ENCODE results near the gene NUBP2.
"Not testable (repeated sequence)": the region's sequence is repeated elsewhere in the genome, so short reads cannot be mapped to it uniquely, and the experiment has no call there.

Gene NUBP2

DNA sequence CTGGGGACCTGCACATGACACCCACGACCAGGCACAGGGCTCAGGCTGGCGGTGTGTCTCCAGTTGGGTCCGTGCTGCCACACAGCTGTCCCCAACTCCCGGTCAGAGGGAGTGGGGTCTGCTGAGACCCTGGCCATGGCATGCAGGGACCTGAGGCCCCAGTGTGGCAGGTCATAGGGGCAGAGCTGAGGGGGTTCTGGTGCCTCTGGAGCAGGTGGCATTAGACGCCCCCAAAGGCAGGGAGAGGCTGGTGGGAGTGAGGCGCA lies 4.2 kb downstream of the NUBP2 start:
- no peak for DNase-seq

- DNase-seq, result no peak
These were observed 4.7 kb downstream of the NUBP2 start for GRCh38 chr16:1787322-1788094.

DNA sequence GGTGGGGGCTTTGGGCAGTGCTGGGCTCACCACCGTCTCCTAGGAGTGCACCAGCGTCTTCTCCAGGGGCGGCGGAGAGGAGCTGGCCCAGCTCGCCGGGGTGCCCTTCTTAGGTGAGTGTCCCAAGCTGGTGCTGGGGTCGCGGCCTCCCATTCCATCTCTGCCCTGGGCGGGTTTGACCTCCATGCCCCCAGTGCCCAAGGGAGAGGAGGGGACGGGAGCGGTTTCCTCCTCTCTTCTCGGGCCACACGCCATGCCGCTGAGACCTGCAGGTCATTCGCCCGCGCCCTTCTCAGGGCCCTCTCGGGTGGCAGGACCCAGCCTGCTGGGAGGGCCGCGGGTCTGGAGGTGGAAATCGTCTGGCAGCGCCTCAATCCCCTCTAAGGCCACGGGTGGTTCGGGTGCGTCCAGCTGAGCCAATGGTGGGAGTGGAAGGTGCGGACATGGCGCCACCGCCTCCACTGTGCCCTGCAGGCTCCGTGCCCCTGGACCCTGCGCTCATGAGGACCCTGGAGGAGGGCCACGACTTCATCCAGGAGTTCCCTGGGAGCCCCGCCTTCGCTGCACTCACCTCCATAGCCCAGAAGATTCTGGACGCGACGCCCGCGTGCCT lies 5.4 kb downstream of the NUBP2 start:
- DNase-seq, result no peak

DNA sequence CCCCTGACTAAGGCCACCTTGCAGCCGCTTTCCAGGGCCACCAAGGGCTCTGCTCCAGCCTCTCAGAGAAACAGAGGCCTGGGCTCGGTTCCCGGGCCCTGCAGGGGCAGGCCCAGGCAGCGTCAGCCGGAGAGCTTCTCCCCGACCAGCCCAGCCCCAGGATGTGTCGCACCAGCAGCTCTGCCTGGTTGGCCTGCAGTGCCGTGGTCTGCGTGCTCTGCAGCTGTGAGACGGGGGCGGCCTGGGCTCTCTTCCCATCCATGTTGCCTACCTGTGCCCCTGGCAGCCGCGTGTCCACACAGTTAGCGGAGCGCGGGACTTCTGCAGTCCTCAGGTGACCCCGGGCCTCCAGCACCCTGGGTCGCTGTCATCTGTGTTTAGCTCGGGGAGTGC lies 5.9 kb downstream of the NUBP2 start:
- DNase-seq, result no peak

GRCh38 chr16:1789643-1790045 lies 6.9 kb downstream of the NUBP2 start:
- DNase-seq, result no peak

- DNase-seq, result no peak
These were observed 7.5 kb downstream of the NUBP2 start for GRCh38 chr16:1790261-1790610.

GRCh38 chr16:1790611-1791255 lies 8.0 kb downstream of the NUBP2 start:
- DNase-seq, result no peak

DNA sequence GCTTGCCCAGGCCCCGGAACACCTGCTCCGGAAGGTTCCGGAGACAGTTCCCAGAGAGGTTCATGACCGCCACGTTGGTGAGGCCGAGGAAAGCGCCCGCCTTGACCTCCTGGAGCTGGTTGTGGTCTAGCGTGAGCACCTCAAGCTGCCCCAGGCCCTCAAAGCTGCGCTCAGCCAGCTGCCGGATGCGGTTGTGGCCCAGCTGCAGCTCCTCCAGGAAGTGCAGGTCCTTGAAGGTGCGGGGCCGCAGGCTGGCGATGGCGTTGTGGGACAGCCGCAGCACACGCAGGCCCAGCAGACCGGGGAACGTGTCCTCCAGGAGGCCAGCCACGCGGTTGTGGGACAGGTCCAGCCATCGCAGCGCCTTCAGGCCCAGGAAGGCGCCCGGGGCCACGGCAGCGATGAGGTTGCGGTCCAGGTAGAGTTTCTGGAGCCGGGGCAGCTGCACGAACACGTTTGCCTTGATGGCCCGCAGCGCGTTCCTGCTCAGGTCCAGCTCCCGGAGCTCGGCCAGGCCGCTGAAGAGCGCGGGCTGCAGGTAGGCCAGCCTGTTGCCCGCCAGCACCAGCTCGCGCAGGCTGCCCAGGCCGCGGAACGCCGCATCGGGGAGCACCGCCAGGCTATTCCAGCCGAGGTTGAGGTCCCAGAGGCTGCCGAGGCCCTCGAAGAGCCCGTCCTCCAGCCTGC lies 8.6 kb downstream of the NUBP2 start:
- DNase-seq, result no peak

- no peak for DNase-seq
These were observed 9.4 kb downstream of the NUBP2 start for GRCh38 chr16:1791943-1792812.

DNA sequence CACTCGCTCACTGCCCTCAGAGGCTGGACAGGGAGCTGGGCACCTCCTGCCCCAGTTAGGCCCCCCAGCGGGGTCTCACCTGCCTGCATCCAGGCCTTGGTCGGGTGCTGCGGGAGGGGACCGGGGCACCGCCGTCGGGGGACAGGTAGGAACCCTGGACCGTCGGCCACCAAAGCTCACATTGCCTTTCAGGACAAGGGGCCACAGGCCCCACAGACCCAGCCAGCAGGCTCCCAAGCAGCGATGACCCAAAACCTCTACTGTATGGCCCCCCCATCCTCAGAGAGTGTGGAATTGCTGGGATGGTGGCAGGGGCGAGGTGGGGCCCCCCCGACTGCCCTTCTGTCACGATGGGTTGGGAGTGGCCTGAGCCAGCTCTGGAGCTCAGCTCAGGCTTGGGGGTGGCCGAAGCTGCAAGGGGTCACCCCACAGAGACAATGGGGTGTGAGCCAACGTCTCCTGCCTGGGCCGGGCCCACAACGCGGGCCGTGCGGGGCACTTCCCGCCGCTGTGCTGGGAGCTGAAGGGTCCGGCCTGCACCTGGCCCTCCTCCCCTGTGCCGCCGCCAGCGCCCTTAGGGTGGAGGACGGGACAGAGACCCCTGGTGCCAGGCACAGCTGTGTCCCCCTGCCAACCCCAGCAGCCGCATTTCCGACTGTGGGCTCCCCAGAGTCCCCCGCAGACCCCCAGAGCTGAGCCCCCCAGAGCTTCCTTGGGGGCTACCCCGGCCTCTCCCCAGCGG lies 10.2 kb downstream of the NUBP2 start:
- no peak for DNase-seq

DNA sequence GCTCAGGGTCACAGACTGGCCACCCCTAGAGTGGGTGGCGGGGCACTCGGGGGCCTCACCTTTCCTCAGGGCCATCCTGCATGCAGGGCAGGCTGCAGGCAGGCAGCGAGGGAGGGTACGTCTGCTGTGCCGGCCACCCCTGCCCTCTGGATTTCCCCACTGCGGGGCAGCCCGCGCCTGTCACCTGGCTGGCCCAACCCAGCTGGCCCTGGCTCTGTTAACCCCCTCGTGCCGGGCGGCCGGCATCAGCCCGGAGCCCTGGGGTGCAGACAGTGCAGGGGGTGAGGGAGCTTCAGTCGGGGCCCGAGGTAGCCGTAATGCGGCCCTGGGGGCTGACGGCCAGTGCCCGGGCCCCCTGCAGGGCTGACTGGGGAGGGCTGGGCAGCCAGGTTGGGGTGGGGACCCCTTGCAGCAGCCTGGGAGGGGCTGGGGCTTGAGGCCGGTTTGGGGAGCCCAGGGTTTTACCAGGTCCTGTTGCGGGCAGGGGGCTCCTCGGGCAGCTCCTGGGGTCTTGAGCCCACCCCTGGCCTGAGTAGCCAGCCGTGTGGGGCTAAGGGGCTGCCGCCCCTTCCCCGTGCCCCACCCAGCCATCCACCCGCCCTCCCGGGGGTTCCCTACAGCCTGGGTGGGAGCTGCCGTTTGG lies 10.9 kb downstream of the NUBP2 start, which contains the start of gene IGFALS:
IGFALS (minus strand) TSS at position 128 of the 643 bp plus-strand sequence; CDS start at position 75, 53 bp downstream.
- no peak for DNase-seq

GRCh38 chr16:1794221-1794871 lies 11.6 kb downstream of the NUBP2 start:
- DNase-seq, result no peak

DNA sequence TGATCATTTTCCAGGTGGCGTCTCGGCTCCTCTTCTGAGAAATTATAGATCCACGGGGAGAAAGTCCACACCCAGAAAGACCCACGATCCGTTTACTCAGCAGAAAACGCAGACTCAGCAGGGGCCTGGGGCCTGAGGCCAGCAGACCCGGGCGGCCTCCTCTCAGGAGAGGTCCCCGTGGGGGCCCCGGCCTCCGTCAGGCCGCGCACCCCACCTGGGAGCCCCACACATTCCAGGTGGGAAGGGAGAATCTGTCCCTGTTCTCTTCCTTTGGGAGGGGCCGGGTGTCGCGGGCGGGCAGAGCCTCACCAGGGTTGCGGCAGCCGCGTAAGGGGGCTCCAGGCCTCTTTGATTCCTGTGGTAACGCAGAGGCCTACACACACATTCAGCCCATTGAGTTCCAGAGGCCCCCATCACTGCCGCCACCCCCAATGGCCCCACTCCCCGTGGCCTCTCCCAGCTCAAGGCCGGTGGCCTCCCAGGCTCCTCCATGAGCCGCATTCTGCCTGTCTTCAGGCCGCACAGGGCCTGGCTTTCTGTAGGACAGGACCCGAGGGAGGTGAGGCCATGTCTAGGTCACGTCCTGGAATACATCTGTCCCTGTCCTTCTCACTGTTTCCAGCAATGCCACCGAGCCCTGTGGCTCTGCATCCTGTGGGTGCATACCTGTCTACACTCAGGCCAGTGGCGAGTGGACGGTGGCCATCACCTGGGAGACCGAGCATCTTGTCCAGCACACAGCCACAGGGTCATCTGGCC lies 12.3 kb downstream of the NUBP2 start:
- DNase-seq, result no peak

- not testable (repeated sequence) for DNase-seq
These were observed 16.5 kb downstream of the NUBP2 start for GRCh38 chr16:1799263-1799662.

GRCh38 chr16:1800701-1801100 lies 17.9 kb downstream of the NUBP2 start:
- DNase-seq, result no peak

DNA sequence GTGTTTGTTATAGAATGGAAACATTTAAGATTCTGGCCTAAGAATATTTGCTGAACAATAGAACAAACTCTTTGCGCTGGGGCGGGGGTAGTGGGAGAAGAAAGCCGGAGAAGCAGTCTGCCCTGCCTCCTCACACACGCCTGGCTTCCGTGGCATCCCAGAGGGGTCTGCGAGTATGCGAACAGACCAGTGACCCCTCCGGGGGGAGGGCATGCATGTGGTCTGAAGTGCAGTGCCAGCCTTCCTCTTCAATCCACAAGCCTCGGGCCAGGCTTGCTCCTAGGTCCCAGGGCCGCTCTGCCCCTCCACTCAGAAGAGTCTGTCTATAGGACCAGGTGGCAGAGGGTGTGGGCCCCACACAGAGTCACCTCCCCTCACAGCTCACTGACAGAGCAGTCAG lies 24.9 kb downstream of the NUBP2 start:
- no peak for DNase-seq

DNA sequence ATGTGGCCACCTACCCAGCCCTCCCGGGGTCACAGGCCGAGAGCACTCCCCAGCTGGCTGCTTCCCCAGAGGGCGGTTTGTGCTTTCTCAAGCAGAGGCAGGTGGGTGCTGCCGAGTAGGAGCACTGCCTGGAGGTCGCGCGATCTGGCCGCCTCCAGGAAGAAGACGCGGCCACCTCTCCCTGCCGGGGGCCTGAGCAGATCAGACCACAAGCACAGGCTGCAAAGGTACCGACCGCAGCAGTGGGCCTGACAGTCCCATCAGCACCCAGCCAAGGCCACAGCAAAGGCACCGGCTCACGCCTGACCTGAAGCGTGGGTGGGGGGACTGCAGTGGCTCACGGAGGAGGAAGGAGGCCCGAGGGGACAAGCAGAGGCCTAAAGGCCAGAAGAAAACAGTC lies 25.9 kb downstream of the NUBP2 start:
- no peak for DNase-seq

- DNase-seq, result no peak
These were observed 26.6 kb downstream of the NUBP2 start for GRCh38 chr16:1809281-1809801.

- DNase-seq, result no peak
These were observed 27.3 kb downstream of the NUBP2 start for GRCh38 chr16:1810106-1810505.

DNA sequence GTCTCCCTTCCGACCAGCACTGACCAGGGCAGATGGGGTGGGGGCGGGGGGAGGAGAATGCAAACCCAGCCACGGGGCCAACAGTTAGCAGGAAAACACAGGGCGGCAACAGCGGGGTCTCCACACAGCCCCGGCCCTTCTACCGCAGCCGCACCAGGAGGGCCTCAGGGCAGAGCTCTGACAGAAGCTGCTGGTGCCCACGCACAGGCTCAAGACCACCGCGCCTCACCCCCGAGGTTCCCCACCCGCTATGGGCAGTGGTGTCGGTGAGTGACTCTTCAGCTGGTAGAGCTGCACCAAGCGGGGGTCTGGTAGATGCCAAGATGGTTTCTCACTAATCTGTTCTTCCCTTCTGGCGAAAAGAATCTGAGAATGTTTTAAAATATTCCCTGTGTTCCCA lies 27.8 kb downstream of the NUBP2 start:
- no peak for DNase-seq

All from KG1 (cell line).